Measurements from ENCODE around the gene PI4KB. TPM values are rescaled to one million over a fixed set of nuclear protein-coding genes. Genes with fewer than 3 reads are reported as not detected.

The PI4KB gene
- total and polyA plus RNA-seq, 2 of the 4 experiments (the other 2 are of a cell fraction): 82.4 to 94.5 TPM

- Histone ChIP-seq H2AK9ac (replicated peaks; ENCODE audit: low read depth, low read length, poor library complexity) (no peak overlapping the region), H3K9me1 (ENCODE audit: insufficient read depth, low read length) (no peaks in the 10 kb centered on the region), H2BK15ac (ENCODE audit: low read depth, low read length) (no peak overlapping the region), H3K23ac (ENCODE audit: low read depth, low read length) (peak overlapping the region; percentile 57; the same call in 1 of the 2 replicates), H4K91ac (ENCODE audit: insufficient read depth, low read depth, low read length) (no peak overlapping the region; the same call in 1 of the 2 replicates), H4K5ac (ENCODE audit: low read depth, low read length) (peak overlapping the region; percentile 36; the same call in 1 of the 2 replicates), H3K4me2 (ENCODE audit: low read depth, low read length) (peak overlapping the region; percentile 100), H2AK5ac (ENCODE audit: low read depth, low read length) (peak overlapping the region; percentile 63), H2AFZ (replicated peaks; ENCODE audit: low read length, poor library complexity) (no peak overlapping the region), H3K18ac (ENCODE audit: low read depth, low read length) (no peak overlapping the region), H3K4me3 (ENCODE audit: insufficient read depth, low read depth, low read length) (peak overlapping the region; percentile 67), H4K8ac (ENCODE audit: low read depth in 2 of 2, low read length in 2 of 2) (peak overlapping the region in 1 of 2 experiments; percentile 37; a peak in 1 of 4 replicates), H3K56ac (ENCODE audit: extremely low read depth, insufficient read depth, low read length) (peak overlapping the region; percentile 64; the same call in 1 of the 2 replicates), H3K9ac (ENCODE audit: low read depth, low read length) (peak overlapping the region; percentile 84), H3K27ac (ENCODE audit: insufficient read depth, low read length) (peak overlapping the region; percentile 8; the same call in 1 of the 2 replicates), H3K27me3 (ENCODE audit: control insufficient read depth, insufficient read depth, low read length) (no peaks in the 10 kb centered on the region), H3K36me3 (ENCODE audit: control insufficient read depth, insufficient read depth, low read length) (no peaks in the 10 kb centered on the region), H3K79me1 (ENCODE audit: low read depth in 1 of 2, low read length in 2 of 2) (peaks cover 5 to 32% of the 10 kb centered on the region in 2 experiments; a peak in 2 of 4 replicates), H3K14ac (replicated peaks; ENCODE audit: low read depth, low read length) (peak overlapping the region; percentile 27), H2BK120ac (ENCODE audit: low read depth, low read length) (no peak overlapping the region), H3K9me3 (ENCODE audit: control insufficient read depth, insufficient read depth, low read length) (no peaks in the 10 kb centered on the region), H3K4ac (ENCODE audit: low read depth, low read length) (peak overlapping the region; percentile 58; the same call in 1 of the 2 replicates), H2BK20ac (ENCODE audit: low read depth, low read length) (no peak overlapping the region), H3K4me1 (ENCODE audit: control insufficient read depth, insufficient read depth, low read length) (no peaks in the 10 kb centered on the region), H4K20me1 (ENCODE audit: insufficient read depth, low read length) (peaks cover 22% of the 10 kb centered on the region), H2BK5ac (ENCODE audit: low read depth, low read length, poor library complexity, severe bottlenecking) (peak overlapping the region; percentile 57)
- BruUV-seq (replicated peaks): TSS peak; percentile 66
- in situ Hi-C loops (cut with MboI; ENCODE audit: low sequenced_read_pairs) (no loop called here), intact Hi-C loops (cut with micrococcal nuclease) (loop anchor here (10.0 kb wide), 1 partner anchor 151 kb away; no protein-coding TSS in a partner anchor), dilution Hi-C loops (cut with HindIII; ENCODE audit: low sequenced_read_pairs, unreplicated experiment) (no loop called here)
- CTCF ChIA-PET: interaction anchor here (0.7 to 1.2 kb wide), 2 partner anchors 26 to 66 kb away, joined by 4 to 5 read pairs; partner anchors contain the start of gene VPS72
- peak; percentile 23 for DNase-seq
- POLR2A ChIA-PET (ENCODE audit: unreplicated experiment): no interaction called here
- no peak for TF ChIP-seq ELK1 (IDR thresholded peaks at IDR 0.05; ENCODE audit: borderline replicate concordance, low read depth, low read length)
- TF ChIP-seq SMC3 (IDR thresholded peaks at IDR 0.05; ENCODE audit: low read depth, low read length): no peak
- TF ChIP-seq USF2 (IDR thresholded peaks at IDR 0.05; ENCODE audit: low read depth, low read length): no peak
- TF ChIP-seq RFX5 (IDR thresholded peaks at IDR 0.05; ENCODE audit: low read depth, low read length): no peak
- TF ChIP-seq POLR2A (IDR thresholded peaks at IDR 0.05; ENCODE audit: low read depth, low read length): no peak
- no peak for TF ChIP-seq CHD1 (IDR thresholded peaks at IDR 0.05; ENCODE audit: low read depth, low read length)
- peak; percentile 1; the same call in 1 of the 2 replicates for ATAC-seq (ENCODE audit: low read depth)
- 51% methylated on average over 9 of the region's 10 CpGs; no CpG with 5 or more reads in 1 of the 2 experiments for WGBS, 2 experiments (ENCODE audit: extremely low coverage in 2 of 2, insufficient read length in 1 of 2)
These were observed 71.8 kb downstream of the PI4KB start for GRCh38 chr1:151255381-151255780.

All from IMR-90 (cell line).